ENCODE results near the gene API5.

The API5 gene

DNA sequence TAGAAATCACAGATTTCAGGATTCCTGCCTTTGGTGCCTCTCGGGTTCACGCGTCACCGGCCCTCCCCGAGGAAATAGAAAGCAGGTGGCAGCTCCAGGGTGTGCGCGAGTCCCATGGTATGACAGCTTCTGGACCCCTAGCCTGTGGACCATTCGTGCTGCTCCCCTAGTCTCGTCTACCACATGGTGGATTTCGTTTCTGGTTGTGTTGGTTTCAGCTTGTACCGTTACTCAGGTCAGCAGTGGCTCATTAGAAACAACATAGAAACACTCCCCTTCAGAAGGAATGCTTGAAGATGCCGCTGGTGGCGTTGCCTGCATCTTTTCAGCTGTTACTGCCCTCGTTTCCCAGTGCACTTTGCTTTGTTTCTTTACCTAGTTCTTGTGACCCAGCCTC lies 47.6 kb downstream of the API5 start:
- peak; percentile 26 for DNase-seq (ENCODE audit: low read depth)

DNA sequence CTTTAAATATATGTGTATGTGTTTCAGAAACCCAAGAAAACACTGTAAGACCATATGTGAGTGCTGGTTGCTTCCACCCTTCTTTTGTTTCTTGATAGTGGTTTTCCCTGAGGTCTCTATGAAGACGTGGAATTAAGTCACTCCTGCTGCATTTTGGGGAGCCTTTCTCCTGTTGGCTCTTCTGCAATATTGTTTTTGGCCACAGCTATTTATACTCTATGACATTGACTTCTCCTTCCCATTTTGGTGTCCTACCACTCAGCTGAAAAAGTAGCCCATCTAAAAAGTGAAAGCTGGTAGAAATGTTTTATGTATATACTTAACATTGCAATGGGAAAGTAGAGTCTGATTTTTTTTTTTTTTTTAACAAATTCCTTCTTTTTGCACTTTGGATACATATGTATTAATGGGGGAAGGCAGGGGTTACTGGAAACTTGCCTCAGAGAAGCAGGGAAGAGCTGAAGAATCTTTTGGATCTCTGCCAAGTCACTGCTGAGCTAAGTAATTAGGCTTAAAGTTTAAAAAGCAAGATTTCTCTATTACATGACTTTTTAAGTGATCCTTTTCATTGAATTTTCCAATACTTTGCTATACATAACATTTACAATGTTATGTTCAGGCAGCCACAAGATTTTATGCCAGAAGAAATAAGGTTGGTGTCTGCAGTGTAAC lies 48.7 kb downstream of the API5 start:
- no peak for DNase-seq (ENCODE audit: low read depth)

DNA sequence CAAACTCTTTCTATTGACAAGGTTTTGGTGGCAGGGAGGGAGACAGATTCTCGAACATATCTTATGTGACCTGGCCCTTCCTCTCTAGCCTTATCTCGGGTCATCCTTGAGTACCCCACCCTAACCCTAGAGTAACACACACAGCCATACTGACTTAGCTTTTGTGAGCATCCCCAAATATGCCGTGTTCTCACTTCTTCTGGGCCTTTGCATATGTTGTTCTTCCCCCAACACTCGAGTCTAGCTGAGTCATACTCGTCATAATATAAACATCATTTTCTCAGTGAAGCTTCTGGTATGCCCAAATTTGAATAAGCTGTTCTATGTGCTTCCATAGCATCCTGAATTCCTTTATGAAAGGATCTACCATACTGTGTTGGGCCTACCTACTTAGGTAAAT lies 54.9 kb downstream of the API5 start:
- DNase-seq (ENCODE audit: low read depth): no peak

DNA sequence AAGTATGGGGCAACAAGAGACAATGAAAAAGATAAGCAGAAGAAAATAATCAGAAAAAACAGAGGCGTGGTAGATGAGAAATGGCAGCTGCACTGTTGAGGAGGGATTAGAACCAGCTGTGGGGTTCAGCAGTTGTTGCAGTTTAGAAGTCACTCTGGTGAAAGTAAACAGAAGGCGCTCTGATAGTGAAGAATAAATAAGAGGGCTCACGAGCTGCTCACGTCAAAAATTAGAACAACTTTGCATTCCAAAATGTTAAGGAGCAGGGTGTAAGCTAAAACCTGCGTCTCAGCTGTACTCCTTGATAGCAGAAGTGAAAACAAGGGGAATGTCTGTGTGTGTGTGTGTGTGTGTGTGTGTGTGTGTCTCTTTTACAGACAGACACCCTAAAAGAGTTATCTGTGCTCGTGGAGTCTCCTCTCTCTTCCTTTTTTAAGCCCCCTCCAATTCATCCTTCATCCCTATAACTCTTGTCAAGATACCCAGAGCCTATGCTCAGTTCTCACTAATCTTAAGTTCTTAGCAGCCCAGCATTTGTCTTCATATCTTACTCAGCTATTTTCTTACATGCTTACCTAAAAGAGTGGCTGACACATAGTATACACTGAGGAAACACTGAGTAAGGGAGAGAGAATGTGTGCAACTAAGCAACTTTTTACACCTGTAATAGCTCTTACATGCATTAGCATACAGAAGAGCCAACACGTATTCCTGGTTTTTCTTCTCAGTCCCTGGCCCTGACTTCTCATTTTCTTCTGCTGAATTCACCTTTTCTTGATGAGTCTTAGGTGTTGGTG lies 55.8 kb downstream of the API5 start:
- no peak for DNase-seq (ENCODE audit: low read depth)

DNA sequence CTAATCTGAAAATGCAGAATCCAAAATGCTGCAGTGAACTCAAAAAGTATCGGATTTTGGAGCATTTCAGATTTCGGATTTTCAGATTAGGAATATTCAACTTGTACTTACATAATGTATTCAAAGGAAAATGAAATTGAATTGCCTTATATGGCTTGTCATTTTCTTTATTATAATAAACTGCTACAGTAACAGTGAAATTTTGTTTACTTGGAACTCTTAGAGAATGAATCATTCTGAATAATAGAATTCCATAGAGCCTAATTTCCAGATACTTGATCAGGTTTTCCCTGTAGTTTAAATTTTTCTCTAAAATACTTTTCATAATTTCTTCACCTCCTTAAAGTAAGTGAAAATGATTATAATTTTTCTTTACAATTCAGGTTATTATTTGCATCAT lies 64.3 kb downstream of the API5 start:
- DNase-seq (ENCODE audit: low read depth): no peak

DNA sequence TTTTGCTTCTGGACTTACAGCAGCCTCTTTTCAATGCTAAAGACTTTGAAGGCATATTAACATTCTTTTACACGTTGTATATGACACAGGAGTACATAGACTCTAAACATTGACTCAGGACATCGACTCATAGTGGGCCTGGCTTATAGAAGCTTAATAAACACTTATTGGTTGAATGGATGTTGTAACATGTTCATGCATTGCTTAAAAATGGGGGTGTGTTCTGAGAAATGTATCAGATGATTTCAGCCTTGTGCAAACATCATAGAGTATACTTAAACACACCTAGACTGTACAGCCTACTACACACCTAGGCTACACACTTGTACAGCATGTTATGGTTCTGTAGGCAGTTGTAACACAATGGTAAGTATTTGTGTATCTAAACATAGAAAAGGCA lies 64.8 kb downstream of the API5 start:
- no peak for DNase-seq (ENCODE audit: low read depth)

DNA sequence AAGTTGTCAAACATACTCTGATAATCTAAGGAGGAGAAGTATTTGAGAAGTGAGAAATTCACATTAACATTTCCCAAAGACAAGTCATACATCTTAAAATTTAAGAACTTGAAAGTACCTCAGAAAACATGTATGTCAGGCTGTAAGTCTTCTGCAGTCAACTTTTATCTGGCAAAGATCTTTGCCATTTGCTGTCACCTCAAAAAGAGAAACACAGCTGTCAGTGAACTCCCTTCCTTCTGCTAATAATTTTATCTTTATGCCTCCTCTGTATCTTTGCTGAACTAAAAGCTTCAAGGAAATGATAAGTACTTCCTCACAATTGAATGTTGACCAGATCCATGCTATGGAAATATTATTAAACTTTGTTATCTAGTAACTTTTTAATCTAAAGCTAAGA lies 65.6 kb downstream of the API5 start:
- DNase-seq (ENCODE audit: low read depth): no peak

DNA sequence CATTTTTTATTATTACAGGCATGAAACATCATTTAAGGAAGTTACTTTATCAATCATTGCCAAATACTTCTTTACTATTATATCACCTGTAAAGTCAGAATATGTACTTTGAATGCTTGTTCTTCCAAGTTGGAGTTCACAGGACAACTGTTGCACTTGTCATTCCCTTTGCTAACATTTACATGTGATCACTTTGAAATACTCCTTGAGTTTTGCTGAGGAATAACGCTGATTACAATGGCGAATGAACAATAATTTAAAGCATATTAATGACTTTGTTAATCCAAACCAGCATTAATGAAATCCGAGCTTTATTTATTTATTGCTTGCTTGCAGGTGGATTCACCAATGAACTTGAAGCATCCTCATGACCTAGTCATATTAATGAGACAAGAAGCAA lies 67.1 kb downstream of the API5 start:
- no peak for DNase-seq (ENCODE audit: low read depth)

DNA sequence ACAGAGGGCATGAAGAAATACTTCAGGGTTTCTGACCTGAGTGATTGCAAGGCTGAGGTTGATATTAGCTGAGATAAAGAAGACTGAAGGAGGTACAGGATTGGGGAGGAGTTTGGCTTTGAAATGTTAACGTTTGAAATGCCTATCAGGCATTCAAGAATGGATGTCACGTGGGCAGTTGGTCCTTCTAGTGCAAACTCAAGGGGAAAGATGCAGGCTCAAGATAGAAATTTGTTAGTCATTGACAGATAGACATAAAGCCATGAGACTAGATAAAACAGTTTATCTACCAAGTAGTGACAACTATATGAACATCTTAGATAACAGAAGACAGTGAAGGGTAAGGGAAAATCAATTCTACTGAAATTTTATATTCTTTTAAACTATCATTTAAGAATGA lies 70.0 kb downstream of the API5 start:
- no peak for DNase-seq (ENCODE audit: low read depth)

DNA sequence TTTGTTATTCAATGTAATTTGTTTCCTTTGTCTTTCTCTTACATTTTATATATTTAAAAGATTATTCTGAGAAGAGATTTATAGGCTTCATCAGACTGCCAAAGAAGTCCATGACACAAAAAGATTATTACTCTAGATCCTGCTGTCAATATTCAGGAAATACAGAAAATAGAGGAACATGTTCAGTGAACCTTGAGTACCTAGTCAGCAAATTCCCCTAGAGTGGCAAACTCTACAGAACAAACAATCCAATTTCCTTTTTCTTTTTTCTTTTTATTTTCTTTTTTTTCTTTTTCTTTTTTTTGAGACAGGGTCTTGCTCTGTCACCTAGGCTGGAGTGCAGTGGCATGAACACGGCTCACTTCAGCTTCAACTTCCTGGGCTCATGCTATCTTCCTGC lies 70.8 kb downstream of the API5 start:
- no peak for DNase-seq (ENCODE audit: low read depth)

DNA sequence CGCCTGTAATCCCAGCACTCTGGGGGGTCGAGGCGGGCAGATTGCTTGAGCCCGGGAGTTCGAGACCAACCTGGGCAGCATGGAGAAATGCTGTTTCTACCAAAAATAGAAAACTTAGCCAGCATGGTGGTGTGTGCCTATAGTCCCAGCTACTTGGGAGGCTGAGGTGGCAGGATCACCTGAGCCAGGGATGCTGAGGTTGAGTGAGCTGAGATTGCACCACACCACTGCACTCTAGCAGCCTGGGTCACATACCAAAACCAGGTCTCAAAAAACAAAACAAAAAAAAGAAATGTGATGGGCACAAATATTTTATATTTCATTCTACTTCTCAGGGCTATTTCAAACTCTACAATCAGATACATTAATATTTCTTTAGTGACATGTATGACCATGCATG lies 72.6 kb downstream of the API5 start:
- no peak for DNase-seq (ENCODE audit: low read depth)

DNA sequence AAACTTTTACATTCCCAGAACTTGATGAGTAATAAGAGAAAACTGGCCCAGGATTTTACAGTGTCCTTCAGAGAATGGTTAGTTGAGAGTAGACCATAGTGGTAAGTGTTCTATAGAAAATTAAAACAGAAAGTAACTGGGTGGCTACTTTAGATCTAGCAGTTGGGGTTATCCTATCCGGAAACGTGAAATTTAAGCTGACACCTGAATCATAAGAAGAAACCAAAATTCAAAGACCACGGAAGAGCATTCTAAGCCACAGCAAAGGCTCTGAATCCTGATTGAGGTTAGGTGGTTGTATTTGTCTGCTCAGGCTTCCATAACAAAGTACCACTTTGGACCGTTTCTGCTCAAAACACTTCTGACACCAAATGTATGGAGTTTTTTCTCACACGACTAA lies 80.9 kb downstream of the API5 start:
- no peak for DNase-seq (ENCODE audit: low read depth)

DNA sequence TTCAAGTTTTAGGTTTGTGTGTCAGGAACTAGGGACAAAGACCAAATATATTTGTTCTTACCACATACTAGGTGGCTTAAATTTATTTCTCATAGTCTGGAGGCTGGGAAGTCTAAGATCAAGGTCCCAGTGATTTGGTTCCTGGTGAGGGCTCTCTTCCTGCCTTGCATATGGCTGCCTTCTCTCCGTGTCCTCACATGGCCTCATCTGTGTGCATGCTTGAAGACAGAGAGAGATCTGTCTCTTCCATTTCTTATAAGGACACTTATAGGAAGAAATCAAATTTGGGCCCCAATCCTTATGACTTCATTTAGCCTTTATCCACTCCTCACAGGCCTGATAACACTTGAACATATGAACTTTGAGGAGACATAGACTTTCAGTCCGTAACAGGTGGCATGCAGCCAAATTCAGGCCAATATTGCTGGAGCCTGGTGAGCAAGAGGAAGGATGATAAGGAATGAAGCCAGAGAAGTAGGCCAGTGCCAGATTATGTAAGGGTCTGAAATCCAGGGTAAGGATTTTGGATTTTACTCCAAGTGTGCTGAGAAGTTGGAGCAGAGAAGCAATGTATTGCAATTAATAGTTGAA lies 82.1 kb downstream of the API5 start:
- no peak for DNase-seq (ENCODE audit: low read depth)
